Stimulated activated CD4-positive, alpha-beta T cell treated with anti-CD3 and anti-CD28 coated beads, Interleukin-4, amount 100 ng/mL, for 48 hours (primary cell): ENCODE results near the gene NUCKS1.

Source experiments
- DNase-seq, 2 donors: peaks; one replicate each; pipeline ENCODE4 v3.0.0-alpha.2; 2020; ENCODE audit warnings: low read depth in 2 of 2

Gene NUCKS1, protein sequence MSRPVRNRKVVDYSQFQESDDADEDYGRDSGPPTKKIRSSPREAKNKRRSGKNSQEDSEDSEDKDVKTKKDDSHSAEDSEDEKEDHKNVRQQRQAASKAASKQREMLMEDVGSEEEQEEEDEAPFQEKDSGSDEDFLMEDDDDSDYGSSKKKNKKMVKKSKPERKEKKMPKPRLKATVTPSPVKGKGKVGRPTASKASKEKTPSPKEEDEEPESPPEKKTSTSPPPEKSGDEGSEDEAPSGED

GRCh38 chr1:205750138-205751035 is at the start of gene NUCKS1:
Gene NUCKS1, minus strand, starts transcription at chr1:205750182. Its CDS starts 209 bp downstream, at chr1:205749973.
- DNase-seq, result peak; percentile 86 to 95

DNA sequence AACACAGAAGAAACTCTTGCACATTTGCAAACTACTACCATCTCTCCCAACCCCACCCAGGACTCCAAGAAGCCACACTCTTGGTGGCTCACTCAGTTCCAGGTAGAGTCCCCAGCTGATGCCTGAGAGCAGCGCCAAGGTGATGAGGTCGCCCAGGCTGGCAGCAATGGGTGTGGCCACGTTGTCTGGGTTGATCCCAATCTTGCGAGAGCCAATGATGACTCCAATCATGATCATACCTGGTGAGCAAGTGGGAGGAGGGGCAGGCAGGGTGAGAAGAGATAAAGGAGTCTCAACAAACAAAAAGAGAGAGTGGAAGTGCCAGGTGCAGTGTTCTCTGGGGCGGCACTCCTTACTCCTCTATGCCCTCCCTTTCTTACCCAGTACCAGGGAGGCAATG is 48.6 kb upstream of the NUCKS1 start:
- no peak for DNase-seq

DNA sequence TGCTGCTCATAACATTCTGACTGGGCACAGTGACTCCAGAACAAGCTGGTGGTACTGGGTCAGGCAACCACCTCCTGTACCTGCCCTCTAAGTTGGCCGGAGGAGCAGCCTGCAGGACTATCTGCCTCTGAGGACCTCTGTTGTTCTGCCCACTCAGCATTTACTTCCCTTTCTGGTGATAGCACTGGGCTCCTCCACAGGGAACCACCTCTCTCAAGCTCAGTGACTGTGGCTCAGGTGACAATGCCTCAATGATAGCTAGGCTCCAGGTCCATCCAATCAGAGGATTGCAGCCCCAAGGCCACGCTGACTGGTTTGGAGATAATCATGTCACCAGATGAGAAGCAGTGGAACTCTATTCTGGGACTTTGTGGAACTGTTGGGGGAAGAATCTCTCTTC is 47.2 kb upstream of the NUCKS1 start:
- no peak for DNase-seq

DNA sequence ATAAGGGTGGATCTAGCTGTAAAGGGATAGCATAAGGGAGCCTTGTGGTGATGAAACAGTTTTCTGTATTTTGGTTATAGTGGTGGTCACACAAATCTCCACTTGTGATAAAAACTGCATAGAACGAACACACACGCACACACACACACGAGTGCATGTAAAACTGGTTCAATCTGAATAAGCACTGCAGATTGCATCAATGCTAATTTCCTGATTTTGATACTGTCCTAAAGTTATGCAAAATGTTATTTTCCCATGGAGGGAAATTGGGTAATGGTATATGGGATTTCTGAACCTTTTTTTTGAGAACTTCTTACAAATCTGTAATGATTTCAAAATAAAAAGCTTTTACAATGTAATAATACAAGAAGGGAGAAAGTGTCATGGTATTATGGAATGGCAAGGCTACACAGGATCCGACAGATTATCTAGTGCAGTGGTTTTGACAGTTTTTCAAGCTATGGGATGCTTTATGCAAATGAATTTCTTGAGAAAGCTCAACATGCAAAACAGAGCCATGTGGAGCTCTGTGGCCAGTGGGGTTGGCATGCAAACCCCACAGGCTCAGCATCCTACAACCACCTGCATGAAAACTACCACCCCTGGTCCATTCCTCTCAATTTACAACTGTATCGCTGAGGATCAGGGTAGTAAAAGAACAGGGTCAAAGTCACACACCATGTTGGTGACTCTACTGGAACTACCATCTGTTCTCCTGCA is 44.2 kb upstream of the NUCKS1 start:
- no peak for DNase-seq

- DNase-seq, result no peak
Observed at GRCh38 chr1:205792961-205793673, 43.1 kb upstream of the NUCKS1 start.

GRCh38 chr1:205792481-205792881 is 42.5 kb upstream of the NUCKS1 start:
- DNase-seq, result no peak

DNA sequence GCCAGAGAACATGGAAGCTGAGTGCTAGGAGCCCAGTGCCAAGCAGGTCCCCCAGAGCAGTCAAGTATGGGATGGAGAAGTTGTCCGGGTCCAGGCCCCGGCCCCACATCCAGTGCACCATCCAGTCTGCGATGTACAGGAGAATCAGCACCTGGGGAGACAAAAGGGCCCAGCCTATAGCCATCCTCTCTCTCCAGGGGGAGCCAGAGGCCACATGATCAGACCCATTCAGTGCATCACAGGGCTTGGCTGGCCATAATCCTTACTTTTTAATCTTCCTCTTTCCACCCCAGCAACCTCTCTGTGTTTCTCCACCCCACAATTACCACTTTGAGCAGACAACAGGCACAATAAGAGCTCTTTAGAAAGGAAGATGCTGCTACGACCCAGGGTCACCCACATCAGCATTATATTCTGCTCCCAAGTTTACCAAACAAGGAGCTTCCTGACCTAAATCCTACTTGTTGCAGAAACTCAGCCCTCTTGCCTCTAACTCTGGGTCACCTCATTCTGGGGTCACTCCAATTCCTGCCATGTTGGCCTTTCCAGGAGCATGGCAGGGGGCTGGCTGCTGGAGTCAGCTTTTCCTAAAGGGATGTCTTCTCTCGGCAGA is 41.7 kb upstream of the NUCKS1 start:
- peak; percentile 35 to 42 for DNase-seq

- DNase-seq, result no peak
Observed at GRCh38 chr1:205787287-205787916, 37.4 kb upstream of the NUCKS1 start.

GRCh38 chr1:205786601-205787000 is 36.6 kb upstream of the NUCKS1 start:
- DNase-seq, result no peak

GRCh38 chr1:205785446-205785845 is 35.5 kb upstream of the NUCKS1 start:
- DNase-seq, result no peak

DNA sequence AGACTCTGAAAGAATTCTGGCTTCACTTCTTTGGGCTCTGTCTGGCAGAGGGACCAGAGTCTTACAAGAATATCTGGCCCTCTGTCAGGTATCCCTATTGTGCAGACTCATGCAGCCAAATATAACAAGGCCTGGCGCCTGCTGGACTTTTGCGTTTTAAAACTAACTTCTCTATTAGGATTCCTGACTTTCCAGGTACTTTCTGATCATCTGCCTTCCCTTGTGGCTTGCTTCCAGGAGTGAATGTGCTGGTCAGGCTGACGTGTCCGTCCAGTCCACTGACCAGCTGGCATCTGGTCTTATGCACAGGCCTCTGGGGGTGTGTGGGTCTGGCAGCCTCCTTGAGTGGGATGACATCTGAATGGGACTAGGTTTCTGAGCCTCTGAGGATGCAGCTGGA is 33.9 kb upstream of the NUCKS1 start:
- DNase-seq, result no peak

DNA sequence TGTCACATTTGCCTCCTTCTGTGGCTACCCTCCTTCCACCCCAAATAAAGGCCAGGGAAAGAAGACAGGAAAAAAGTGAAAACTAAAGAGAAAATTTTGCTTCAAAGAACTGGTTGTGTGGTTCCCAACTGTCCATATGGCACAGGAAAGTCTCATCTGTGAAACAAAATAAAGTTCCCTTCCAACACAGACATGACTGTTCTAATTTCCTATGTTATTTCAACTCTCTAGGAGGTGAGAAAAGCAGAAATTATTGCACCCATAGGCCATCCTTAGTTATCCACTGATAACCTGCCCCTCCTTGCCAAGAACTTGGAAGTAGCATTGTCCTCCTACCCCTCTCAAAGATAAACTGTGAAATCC is 33.4 kb upstream of the NUCKS1 start:
- DNase-seq, result no peak

- DNase-seq, result no peak
Observed at GRCh38 chr1:205782627-205783432, 32.8 kb upstream of the NUCKS1 start.

DNA sequence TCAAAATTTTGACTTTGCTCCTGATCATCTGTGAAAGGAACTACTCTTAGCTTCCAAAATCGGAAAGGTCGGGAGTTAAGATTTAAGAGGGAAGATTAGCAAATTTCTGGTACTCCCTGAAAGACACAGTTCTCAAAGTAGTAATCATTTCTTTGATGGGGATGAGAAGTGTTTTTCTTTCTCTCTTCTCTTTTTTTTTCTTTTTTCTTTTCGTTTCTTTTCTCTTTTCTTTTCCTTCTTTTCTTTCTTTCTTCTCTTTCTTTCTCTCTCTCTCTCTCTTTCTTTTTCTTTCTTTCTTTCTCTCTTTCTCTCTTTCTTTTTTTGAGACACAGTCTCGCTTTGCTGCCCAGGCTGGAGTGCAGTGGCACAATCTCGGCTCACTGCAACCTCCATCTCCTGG is 30.4 kb upstream of the NUCKS1 start:
- no peak for DNase-seq

DNA sequence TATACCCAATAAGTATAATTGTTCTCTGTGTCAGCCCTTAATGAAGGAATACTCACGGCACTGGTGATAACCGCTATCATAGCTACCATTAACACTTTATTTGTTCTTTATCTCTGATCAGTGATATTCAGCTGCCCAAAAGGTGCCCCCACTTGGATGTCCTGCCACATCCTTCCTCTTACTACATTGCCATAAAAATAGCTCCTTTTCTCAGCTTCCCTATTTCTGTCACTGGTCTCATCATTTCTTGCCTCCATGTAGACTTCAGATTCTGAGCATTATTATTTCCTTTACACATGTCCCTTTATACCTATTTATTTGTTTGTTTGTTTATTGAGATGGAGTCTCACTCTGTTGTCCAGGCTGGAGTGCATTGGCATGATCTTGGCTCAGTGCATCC is 28.0 kb upstream of the NUCKS1 start:
- no peak for DNase-seq

- DNase-seq, result no peak
Observed at GRCh38 chr1:205775717-205776056, 25.7 kb upstream of the NUCKS1 start.

GRCh38 chr1:205775015-205775716 is 25.2 kb upstream of the NUCKS1 start, which contains the start of gene RAB29:
Gene RAB29, minus strand, starts transcription at chr1:205775482. Its CDS starts 526 bp downstream, at chr1:205774956.
- peak; percentile 70 to 78 for DNase-seq

GRCh38 chr1:205774198-205775014 is 24.4 kb upstream of the NUCKS1 start:
- DNase-seq, result peak; percentile 12 to 28

DNA sequence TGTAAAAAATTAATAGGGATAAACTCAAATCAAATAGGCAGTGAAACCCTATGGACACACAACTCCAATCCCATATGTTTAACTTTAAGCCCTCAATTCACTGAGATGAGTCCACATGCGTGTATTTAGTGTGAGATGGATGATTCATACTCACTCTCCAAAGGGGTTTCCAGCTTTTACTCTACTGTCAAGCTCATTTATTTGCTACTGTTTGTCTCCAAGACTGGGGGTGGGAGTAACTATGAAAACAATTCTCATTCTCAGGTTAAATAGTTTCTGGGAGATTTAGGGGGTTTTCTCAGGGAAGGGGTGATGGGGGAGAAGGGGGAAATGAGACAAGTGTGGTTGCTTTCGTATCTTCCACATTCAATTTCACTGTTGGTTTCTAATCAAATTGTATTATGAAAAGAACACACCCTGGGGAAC is 22.6 kb upstream of the NUCKS1 start:
- no peak for DNase-seq
